ENCODE data around the gene ARID5A.
"Not testable (repeated sequence)": the region's sequence is repeated elsewhere in the genome, so short reads cannot be mapped to it uniquely, and the experiment has no call there.

The ARID5A gene

DNA sequence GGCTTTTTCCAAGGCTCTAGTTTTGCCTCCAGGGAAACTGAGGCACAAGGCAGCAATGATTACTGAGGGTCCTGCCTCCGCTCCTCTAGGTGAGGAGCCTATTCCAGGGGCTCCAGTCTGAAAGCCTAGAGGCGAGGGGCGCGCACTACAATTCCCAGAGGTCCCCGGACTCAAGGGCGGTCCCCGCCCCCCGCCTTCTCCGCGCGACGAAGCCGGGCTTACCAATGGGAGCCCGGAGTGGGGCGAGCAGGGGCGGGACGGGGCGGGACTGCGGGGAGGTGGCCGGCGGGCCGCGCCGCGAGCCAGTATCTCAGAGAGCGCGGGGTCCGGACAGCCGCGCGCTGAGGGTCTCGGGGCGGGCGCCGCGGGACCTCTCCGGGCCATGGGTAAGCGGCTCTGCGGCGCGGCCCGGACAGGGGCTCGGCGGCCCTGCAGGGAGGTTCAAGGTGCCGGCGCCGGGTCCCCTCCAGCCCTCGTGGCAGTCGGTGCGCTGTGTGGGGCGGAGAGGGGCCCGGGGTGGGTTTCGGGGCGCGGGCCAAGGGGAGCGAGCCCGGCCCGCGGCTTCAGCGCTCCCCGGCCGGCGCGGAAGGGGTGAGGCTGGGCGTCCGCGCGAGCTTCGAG, at the start of gene ARID5A:
ARID5A (plus strand) TSS at position 308 of the 621 bp plus-strand sequence; CDS start at position 383, 75 bp downstream.
- DNase-seq, result peak; percentile 97

GRCh38 chr2:96489261-96489660, 47.3 kb upstream of the ARID5A start:
- DNase-seq, result no peak

GRCh38 chr2:96489663-96490062, 46.9 kb upstream of the ARID5A start:
- DNase-seq, result peak; percentile 89

DNA sequence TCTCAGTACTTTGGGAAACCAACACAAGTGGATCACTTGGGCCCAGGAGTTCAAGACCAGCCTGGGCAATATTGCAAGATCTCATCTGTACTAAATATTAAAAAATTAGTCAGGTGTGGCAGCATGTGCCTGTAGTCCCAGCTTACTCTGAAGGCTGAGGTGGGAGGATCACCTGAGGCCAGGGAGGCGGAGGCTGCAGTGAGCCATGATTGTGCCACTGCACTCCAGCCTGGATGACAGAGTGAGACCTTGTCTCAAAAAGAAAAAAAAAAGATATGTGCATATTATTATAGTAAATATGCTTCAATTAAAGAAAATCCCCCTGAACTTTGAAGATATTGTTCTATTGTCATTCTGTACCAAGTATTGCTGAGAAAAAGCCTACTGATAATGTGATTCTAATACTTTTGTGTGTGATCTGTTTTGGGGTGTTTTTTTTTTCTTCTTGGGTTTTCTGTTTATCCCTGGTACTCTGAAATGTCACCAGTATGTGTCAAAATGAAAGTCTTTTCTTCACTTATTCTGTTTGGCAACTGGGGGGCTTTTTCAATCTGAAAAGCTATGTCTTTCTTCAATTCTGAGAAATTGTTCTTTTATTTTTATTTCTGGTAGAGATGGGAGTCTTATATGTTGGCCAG, 44.6 kb upstream of the ARID5A start:
- no peak for DNase-seq

DNA sequence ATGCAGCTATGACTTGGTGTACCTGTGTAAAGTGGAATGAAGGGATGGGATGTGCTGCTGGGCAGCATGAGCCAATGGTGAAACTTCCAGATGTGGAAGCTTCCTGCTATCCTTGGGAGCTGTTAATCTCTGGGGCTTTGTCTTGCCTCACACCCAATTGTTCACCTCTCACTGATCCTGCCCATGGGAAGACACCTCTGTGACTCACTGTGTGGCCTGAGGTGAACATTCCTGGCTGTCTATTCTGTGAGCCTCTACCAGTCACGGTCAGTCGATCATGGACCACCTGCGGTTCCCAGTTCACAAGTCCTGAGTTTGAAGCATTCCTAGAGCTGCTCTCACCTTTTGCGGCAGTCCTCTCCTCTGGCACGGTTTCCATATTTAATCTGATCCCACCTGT, 43.5 kb upstream of the ARID5A start:
- DNase-seq, result no peak

DNA sequence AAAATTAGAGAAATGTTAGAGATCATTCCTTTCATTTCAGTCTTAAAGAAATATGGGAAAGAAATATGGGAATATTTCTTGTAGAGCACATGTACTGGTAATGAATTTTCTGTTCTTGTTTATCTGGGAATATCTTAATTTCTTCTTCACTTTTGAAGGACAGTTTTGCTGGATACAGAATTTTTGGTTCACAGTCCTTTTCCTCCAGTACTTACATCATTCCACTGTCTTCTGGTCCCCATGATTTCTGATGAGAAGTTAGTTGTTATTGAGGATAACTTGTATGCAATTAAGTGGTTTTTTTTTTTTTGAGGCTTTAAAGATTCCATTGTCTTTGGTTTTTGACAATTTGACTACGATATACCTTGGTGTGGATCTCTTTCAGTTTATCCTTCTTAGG, 42.4 kb upstream of the ARID5A start:
- no peak for DNase-seq

DNA sequence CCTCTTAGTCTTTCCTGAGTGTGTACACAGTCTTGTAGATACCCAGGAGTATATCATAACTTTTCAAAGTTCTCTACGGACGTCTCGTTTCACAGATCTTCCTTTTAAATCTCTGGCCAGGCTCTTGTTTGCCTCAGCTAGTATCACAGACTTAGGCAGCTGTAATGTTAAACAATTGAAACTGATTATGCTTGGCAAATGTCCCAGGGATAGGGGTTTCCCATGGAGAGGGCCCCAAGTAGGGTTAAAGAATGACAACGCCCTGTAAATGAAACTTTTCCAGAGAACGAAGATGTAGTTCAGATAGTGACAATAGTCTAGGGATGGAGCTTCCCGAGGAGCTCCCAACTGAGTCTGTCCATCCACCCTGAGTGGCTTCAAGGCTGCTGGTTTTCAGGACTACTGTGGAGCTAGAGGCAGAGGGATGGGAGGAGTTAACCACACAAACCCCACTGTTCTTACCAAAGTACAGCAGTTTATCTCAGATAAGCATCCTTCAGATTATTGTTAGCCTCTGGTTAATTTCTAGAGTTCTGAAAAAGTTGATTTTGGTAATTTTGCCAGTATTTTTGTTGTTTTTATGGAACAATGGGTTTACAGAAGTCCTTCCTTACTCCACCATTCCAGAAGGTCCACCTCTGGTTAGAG, 40.4 kb upstream of the ARID5A start:
- DNase-seq, result no peak

DNA sequence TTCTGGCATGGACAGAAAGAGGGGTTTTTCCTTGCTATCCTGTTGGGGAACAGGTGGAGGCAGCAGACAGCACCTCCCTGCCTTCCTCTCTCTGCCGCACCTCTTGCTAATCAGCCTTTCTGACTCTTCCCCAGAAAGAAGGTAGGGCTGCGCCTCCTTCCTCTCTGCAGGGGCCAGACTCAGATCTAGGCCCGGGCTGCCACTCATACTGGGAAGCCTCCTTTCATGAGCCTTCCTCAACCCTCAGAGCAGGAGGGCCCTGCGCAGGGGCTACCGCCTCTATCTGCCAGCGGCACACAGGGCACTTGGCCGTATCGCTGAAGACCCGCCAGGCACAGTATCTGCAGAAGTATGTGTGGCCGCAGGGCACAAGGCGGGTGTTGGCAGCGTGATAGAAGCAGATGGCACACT, 38.5 kb upstream of the ARID5A start:
- DNase-seq, result no peak

DNA sequence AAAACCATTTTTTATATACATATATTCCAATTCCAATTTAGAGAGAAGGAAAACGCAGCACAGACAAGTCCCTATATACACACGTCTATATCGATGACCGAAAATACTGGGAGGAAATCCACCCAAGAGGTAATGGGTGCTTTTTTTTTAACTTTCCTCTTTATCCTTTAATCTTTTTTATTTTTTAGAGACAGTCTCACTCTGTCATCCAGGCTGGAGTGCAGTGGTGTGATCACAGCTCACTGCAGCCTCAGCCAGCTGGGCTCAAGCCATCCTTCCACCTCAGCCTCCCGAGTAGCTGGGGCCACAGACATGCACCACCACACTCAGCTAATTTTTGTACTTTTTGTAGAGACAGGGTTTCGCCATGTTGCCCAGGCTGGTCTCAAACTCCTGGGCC, 37.9 kb upstream of the ARID5A start:
- DNase-seq, result not testable (repeated sequence)

GRCh38 chr2:96499061-96499960, 37.2 kb upstream of the ARID5A start:
- DNase-seq, result no peak

DNA sequence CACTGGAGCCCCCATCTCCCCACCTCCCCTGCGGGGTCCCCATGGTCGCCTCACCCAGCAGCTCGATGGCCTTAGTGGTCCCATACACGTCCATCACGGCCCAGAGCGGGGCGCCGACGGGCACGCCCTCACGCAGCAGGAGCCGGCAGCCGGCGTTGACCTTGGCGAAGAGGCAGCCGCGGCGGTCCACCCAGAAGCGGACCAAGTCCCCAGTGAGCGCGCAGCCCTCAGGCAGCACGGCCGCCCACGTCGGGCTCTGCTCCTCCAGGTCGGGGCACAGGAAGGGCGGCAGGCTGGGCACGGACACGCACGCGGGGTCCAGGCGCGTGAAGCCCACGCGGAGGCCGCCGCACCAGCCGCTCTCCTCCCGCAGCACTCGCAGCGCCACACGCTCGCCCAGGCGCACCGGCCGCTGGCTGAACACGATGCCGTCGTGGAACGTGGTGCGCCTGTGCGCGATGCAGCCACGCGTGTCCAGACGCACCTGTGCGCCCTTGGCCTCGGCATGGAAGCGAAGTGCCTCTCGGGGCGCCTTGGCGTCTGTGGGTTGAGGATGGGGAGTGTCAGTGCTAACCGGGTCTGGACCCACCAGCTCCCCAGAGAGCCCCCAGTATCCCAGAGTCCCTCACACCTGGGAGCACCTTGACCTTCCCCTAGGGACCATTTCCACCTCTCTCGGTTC, 36.0 kb upstream of the ARID5A start:
- DNase-seq, result no peak

DNA sequence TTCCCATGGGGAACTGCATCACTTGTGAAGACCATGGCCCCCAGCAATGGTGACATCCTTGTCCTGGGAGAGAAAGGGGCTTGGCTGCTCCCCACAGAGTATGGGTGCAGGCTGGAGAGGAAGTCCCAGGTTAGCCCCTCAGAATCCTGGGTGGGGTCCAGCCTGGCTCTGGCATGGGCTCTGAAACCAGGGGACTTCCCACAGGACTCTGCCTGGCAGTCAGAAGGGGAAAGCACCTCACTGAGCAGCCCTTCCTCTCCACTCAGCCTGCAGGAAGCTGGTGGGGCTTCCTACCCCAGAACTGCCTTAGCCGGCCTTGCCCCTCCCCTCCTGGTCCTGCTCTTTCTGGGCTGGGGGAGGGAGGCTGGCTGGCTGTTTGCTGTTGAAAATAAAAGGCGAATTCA, 35.1 kb upstream of the ARID5A start:
- DNase-seq, result peak; percentile 74

DNA sequence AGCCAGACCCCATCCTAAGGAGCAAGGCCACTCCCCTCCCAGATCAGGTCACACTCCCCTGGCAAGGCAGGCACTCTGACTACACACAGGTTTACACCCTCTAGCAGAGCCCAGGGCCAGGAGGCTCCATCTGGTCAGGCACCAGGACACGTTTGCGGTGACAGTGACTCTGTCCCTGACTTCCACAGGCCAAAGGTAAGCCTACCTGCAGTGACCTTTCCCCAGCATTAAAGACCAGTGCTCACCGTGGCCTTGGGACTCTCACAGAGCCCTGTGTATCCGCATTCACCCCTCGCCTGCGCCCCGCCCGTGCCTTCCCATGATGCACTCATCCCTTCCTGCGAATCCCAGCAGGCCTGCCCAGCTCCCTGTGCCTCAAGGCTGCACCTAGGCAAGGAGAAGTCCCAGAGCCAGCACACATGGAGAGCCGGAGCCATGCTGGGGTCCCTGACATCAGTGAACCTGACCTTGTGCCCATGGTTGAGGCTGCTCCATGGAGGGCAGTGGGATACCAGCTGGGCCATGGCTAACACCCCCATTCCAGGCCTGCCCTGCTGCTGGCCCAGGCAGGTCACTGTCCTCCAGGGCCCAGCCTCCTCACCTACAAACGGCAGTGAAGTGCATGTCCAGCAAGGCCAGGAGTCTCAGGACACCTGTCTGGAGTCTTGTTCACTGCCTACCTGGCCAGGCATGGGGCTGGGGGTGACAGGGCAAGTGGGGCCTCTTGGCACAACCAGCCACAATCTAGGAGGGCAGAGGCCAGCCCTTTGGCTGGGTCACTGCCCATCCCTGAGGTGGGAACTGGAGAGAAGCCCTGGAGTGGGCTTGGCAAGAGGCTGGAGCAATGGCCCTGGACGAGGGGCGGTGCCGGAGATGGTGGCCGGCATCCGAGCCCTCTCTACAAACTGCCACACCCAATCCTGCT, 34.4 kb upstream of the ARID5A start:
- DNase-seq, result no peak

DNA sequence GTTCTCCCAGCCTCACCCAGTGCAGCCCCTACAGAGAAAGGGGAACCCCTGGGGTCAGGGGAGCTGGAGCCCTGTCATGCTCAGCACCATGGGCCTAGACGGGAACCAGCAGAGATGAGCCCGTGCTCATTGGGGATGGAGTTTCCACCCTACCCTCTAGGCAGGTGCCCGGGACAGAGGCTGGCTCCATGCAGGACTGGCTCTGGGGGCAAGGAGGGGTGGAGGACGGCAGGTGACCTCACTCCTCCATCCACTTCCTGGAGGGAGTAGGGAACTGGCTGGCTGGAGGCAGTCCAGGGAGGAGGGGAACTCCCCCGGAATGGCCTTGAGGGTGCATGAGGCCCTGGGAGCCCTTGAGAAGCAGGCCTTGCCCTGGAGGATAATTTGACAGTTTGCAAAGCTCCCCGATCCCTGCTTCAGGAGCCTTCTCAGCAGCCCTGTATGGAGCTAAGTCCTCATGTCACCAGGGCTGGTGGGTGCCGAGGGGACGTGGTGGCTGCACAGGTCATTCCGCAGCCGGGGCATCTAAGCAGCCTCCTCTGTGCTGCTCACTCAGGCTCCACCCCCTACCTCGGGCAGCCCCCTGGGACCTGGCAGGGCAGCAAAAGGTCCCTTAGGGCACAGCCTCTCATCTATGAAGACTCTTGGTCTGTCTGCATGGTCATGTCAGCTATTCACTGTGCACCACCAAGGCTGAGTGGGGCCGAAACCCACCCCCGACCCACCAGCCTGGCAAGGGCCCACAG, 33.5 kb upstream of the ARID5A start:
- DNase-seq, result peak; percentile 67

- no peak for DNase-seq
These were observed 32.8 kb upstream of the ARID5A start for GRCh38 chr2:96503637-96504243.

DNA sequence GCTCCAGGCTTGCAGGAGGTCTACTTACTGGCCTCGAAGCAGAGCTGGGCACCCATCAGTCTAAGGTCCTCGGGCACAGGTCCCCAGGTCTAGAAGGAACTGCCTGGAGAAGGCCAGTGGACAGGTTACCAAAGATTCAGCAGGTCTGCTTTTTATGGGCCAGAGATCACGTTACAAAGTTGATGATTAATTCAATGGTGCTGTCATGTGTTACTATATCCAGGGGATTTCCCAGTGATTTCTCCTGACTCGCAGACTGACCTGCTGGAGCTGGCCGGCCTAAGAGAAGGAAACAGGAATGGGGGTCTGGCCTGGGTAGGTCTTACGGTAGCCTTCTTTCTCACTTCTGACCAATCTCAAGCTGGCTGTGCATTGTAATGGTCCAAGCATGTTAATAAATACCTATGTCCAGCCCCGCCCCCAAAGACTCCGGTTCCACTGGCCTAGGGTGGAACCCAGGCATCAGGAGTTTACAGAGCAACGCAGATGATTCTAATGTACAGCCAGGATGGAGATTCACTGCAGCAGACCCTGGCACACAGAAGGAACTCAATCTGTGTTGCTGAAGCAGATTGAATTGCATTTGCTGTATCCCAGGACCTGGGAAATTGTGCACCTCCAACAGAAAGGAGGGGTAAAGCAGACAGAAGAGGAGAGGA, 31.2 kb upstream of the ARID5A start, which contains the start of gene NEURL3:
NEURL3 (minus strand) TSS at position 127 of the 659 bp plus-strand sequence; CDS start at position 56, 71 bp downstream.
- DNase-seq, result peak; percentile 82

GRCh38 chr2:96506016-96506906, 30.3 kb upstream of the ARID5A start:
- DNase-seq, result no peak

DNA sequence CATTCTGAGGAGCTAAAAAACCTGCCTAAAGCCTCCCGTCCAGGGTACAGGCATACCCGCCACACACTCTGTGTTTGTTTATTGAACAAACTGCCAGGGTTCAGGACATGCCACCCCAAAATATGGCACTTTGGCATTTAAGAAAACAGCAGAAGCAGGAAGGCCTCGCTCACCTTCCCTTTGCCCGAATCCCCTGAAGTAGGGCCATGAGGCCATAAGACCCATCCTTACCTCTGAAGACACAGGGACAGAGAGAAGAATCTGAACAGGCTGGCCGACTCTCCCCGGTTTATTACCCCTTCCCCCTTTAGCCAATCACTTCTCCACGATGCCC, 29.7 kb upstream of the ARID5A start:
- no peak for DNase-seq
